Pons (tissue), 1 donor: ENCODE measurements around the gene LTBR.
"Not testable (repeated sequence)": the region's sequence is repeated elsewhere in the genome, so short reads cannot be mapped to it uniquely, and the experiment has no call there.

Experiments
- DNase-seq: peaks from one replicate; pipeline ENCODE4 v3.0.0-alpha.2; 2016; ENCODE audit warnings: low spot score

The LTBR gene

GRCh38 chr12:6383572-6384498 is at the start of gene LTBR:
TSS of gene LTBR (plus strand) at chr12:6384162. CDS start at chr12:6384359, 197 bp downstream.
- peak; percentile 68 for DNase-seq

DNA sequence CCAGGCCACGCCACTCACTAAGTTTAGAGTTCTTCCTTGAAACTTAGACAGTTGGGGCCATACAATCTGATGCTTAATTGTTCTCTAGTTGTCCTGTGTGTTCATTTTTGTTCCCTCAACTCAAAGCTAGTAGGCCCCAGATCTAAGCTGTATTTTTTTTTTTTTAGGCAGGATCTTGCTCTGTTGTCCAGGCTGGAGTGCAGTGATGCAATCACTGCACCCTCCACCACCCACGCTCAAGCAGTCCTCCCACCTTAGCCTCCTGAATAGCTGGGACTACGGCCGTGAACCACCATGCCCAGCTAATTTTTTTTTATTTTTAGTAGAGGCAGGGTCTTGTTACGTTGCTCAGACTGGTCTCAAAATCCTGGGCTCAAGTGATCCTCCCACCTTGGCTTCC is 49.6 kb upstream of the LTBR start:
- no peak for DNase-seq

DNA sequence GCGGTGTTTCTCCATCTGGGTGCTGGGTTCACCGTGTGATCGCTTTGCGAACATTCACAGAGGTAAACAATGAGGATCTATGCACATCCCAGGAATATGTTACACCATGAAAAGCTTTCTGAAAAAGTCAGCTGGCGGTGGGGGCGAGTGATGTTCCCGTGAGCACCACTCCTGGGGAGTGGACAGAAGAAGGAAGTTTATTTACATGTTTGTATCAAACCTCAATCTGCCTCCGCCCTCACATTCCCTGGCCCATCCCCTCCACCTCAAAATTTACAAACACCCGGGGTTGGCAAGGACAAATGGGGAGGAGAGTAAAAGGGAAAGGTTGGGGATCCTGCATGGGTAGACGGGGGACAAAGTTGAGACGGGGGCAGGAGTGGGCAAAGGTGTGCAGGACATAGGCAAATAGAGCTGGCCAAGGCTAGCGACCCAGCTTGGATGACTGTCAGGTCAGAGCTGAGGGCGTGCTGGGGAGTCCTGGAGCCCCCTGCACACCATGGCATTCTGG is 49.0 kb upstream of the LTBR start:
- DNase-seq = no peak

GRCh38 chr12:6335451-6336078 is 48.4 kb upstream of the LTBR start:
- peak; percentile 35 for DNase-seq

GRCh38 chr12:6336079-6336888 is 47.7 kb upstream of the LTBR start:
- peak; percentile 89 for DNase-seq

- DNase-seq = no peak
These were observed 46.8 kb upstream of the LTBR start for GRCh38 chr12:6336889-6337853.

GRCh38 chr12:6337958-6338433 is 46.0 kb upstream of the LTBR start:
- no peak for DNase-seq

DNA sequence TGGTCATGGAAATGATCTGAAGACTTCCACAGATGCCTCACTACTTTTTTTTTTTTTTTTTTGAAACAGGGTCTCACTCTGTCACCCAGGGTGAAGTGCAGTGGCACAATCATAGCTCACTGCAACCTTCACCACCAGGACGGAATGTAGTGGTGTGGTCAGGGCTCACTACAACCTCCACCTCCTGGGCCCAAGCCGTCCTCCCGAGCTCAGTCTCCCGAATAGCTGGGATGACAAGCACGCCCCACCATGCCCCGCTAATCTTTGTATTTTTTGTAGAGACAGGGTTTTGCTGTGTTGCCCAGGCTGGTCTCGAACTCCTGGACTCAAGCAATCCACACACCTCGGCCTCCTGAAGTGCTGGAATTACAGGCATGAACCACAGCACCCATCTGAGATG is 45.4 kb upstream of the LTBR start:
- not testable (repeated sequence) for DNase-seq

- no peak for DNase-seq
These were observed 45.0 kb upstream of the LTBR start for GRCh38 chr12:6338955-6339354.

- DNase-seq = no peak
These were observed 43.8 kb upstream of the LTBR start for GRCh38 chr12:6340032-6340638.

GRCh38 chr12:6340745-6341416 is 43.1 kb upstream of the LTBR start:
- DNase-seq = peak; percentile 51

DNA sequence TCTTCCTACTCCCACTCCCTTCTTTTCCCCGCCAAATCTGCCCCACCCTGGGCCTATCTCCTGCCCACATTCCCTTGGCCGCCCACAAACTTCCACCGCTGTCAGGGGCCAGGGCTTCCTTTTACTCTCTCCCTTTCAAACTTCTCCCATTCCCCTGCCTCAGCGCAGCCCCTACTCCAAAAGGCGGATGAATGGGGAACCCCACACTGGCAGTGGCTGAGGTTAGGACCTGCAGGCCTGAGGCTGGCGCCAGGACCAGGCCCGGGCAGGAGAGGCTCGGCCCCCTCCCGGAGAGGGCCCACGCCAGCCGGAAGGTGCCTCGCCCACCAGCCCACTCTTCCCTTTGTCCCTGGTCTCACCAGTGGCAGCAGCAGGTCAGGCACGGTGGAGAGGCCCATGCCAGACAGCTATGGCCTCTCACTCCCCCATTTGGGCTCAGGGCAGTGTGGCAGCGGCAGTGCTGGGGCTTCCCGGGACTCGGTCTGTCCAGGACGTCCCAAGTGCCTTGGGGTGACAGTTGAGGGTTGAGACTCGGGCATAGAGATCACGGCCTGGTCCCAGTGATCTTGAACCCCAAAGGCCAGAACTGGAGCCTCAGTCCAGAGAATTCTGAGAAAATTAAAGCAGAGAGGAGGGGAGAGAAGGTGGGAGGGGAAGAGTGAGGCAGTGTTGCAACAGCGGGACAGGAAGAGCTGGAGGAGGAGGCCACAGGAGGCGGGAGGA is 42.4 kb upstream of the LTBR start, which contains the start of gene TNFRSF1A:
TNFRSF1A (minus strand) TSS at position 660 of the 723 bp plus-strand sequence; CDS start at position 398, 262 bp downstream.
- peak; percentile 69 for DNase-seq

GRCh38 chr12:6342140-6342889 is 41.6 kb upstream of the LTBR start:
- DNase-seq = no peak

DNA sequence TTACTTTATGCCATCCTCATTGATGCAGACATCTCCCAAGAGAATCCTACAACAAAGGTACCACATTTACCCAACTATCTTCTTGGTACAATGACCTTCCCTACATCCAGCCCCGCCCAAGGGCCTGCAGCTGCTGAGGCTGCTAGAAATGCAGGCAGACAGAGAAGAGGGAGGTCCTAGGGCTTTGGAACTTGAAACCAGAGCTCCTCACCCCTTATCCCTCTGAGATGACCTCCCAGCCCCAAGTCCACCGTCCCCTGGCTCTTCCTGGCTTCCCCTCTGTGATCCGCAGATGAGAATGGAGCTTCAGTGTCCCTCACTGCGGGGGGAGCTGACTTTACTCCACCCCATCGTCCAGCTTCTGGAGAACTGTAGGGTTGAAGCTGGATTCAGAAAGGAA is 40.4 kb upstream of the LTBR start:
- DNase-seq = no peak

DNA sequence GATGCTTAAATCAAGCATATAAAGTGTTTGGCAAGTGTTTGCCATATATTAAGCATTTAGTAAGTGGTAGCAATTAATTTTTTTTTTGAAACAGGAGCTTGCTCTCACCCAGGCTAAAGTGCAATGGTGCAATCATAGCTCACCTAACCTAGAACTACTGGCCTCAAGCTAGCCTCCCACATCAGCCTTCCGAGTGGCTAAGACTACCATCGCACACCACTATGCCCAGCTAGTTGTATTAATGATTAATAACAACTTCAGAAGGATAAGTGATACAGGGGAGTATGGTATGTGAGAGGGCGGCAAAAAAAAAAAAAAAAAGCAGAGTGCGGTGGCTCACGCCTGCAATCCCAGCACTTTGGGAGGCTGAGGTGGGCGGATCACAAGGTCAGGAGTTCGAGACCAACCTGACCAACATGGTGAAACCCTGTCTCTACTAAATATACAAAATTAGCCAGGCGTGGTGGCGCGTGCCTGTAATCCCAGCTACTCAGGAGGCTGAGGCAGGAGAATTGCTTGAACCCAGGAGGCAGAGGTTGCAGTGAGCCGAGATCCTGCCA is 39.8 kb upstream of the LTBR start:
- DNase-seq = not testable (repeated sequence)

GRCh38 chr12:6345319-6346091 is 38.5 kb upstream of the LTBR start:
- DNase-seq = no peak

DNA sequence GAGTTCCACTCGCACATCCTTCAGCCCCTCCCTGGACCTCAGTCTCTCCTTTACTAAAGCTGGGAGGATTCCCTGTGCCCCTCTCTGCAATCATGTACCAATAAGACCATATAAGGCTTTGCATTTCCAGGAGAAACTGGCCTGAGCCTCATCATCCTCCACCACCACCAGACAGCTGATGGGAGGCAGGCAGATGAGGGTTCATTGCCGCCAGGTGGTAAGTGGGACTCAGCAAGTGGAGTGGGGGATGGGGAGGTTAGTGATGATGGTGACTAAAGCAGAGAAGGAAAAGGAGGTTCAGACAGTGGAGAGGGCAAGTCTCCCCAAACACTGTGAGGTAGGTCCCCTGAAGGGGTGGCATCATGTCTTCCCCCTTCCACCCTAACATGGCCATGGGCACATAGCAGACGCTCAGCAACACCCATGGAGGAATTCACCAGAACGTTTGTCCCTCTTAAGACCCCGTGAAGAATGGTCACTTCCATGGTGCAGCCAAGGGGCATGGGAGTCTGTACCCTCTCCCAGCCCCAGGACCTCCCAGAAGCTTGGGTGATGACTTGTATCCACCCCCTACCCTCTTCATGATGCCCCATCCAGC is 37.6 kb upstream of the LTBR start:
- DNase-seq = no peak
